HCT116 (cell line): ENCODE results near the gene SLC2A1. TPM values are rescaled to one million over a fixed set of nuclear protein-coding genes. Genes with fewer than 3 reads are reported as not detected.

ENCODE experiments used
- ATAC-seq: fragments of 200-7000 bp; cut with Tn5 transposase; 2 replicates; pipeline ENCODE4 v1.9.1; 2020; ENCODE audit warnings: mild to moderate bottlenecking, moderate library complexity
- BruUV-seq: library from RNA; stranded (reverse); fragments of 400-500 nt; replicated peaks from 2 replicates; lab custom pipeline; 2021; lab: Mats Ljungman, UMichigan
- CTCF ChIA-PET: fragments of 300-600 bp; sonication (Branson Sonifier 250); formaldehyde crosslinking; loops from one replicate; lab custom pipeline; 2021; ENCODE audit warnings: antibody characterized with exemption; lab: Charles Lee
- POLR2A ChIA-PET: fragments of 300-600, 350-600 bp; sonication (Branson Sonifier 250); formaldehyde crosslinking; loops from one replicate; lab custom pipeline; 2021; ENCODE audit warnings: antibody characterized with exemption; lab: Charles Lee
- RAD21 ChIA-PET, 2 experiments: fragments of 300-600 bp; sonication (Branson Sonifier 250); formaldehyde crosslinking; loops; one replicate each; lab custom pipeline; 2023; ENCODE audit warnings: low total read pairs in 2 of 2; ENCODE audit not compliant: uncharacterized antibody in 2 of 2, unreplicated experiment in 2 of 2, low non-redundant PET in 1 of 2; lab: Charles Lee
- DNase-seq: peaks from one replicate; pipeline ENCODE4 v3.0.0-alpha.2; 2010; ENCODE audit warnings: low read depth, low spot score
- H2AFZ ChIP-seq: fragments of 200-600 bp; shearing (Covaris generic), sonication (generic); 2 replicates; pipeline ENCODE4 v1.6.1; 2017; ENCODE audit warnings: low read depth, mixed run types, mixed read lengths, antibody characterized with exemption, low read length; ENCODE audit not compliant: poor library complexity, severe bottlenecking
- H3K27ac ChIP-seq: 2 replicates; pipeline ENCODE4 v1.5.1; 2012; ENCODE audit warnings: low read depth, low read length
- H3K27me3 ChIP-seq: fragments of 200-600 bp; sonication (generic); 2 replicates; pipeline ENCODE4 v1.6.1; 2016; ENCODE audit warnings: mixed run types, low read length, mixed read lengths; ENCODE audit not compliant: insufficient read depth
- H3K36me3 ChIP-seq, 2 experiments: fragments of 200-500 bp in 1 of 2; fragments of 200-600 bp in 1 of 2; sonication (Bioruptor generic) in 1 of 2; sonication (generic) in 1 of 2; 2 replicates each; pipeline versions ENCODE4 v1.5.1 to v1.6.1; 2014 to 2016; ENCODE audit warnings: low read length in 2 of 2, inconsistent platforms in 1 of 2, mixed read lengths in 1 of 2, mixed run types in 1 of 2; ENCODE audit not compliant: insufficient read depth in 2 of 2, control insufficient read depth in 1 of 2
- H3K4me1 ChIP-seq, 2 experiments: fragments of 200-600 bp in 1 of 2; sonication (generic) in 1 of 2; 2 replicates each; pipeline versions ENCODE4 v1.5.1 to v1.6.1; 2012 to 2017; ENCODE audit warnings: low read length in 2 of 2, inconsistent platforms in 1 of 2, mild to moderate bottlenecking in 1 of 2, mixed read lengths in 1 of 2, mixed run types in 1 of 2, moderate library complexity in 1 of 2; ENCODE audit not compliant: insufficient read depth in 2 of 2, control insufficient read depth in 1 of 2
- H3K4me2 ChIP-seq: fragments of 200-600 bp; sonication (generic); 2 replicates; pipeline ENCODE4 v1.6.1; 2017; ENCODE audit warnings: mixed run types, low read length, mixed read lengths
- H3K4me3 ChIP-seq, 2 experiments: fragments of 200-600 bp in 1 of 2; sonication (generic) in 1 of 2; replicated peaks in 1 of 2; 2 replicates each; pipeline ENCODE4 v1.5.1; 2011 to 2016; ENCODE audit warnings: low read length in 2 of 2, control low read depth in 1 of 2, low read depth in 1 of 2, mild to moderate bottlenecking in 1 of 2, mixed read lengths in 1 of 2, mixed run types in 1 of 2
- H3K79me2 ChIP-seq: fragments of 200-600 bp; sonication (generic); 2 replicates; pipeline ENCODE4 v1.6.1; 2017; ENCODE audit warnings: mild to moderate bottlenecking, mixed run types, low read length, moderate library complexity, mixed read lengths; ENCODE audit not compliant: insufficient read depth
- H3K9ac ChIP-seq: fragments of 200-600 bp; sonication (generic); 2 replicates; pipeline ENCODE4 v1.6.1; 2016; ENCODE audit warnings: low read length, mixed read lengths
- H3K9me2 ChIP-seq: fragments of 200-600 bp; sonication (generic), shearing (Covaris generic); 2 replicates; pipeline ENCODE4 v1.6.1; 2017; ENCODE audit warnings: mixed run types, mild to moderate bottlenecking, moderate library complexity; ENCODE audit not compliant: insufficient read depth
- H3K9me3 ChIP-seq, 2 experiments: fragments of 200-500 bp in 1 of 2; fragments of 200-600 bp in 1 of 2; sonication (Bioruptor generic) in 1 of 2; sonication (generic) in 1 of 2; 2 replicates each; pipeline ENCODE4 v1.6.1; 2014 to 2017; ENCODE audit warnings: low read length in 2 of 2, mixed read lengths in 2 of 2, inconsistent platforms in 1 of 2, low read depth in 1 of 2, mild to moderate bottlenecking in 1 of 2, mixed run types in 1 of 2, moderate library complexity in 1 of 2; ENCODE audit not compliant: control insufficient read depth in 1 of 2, insufficient read depth in 1 of 2
- H4K20me1 ChIP-seq: fragments of 200-600 bp; sonication (generic), shearing (Covaris generic); 2 replicates; pipeline ENCODE4 v1.6.1; 2017; ENCODE audit warnings: mixed run types, mild to moderate bottlenecking, moderate library complexity; ENCODE audit not compliant: insufficient read depth
- ATF3 ChIP-seq: IDR thresholded peaks from 2 replicates; pipeline ENCODE4 v1.6.1; 2012
- CBX3 ChIP-seq: IDR thresholded peaks from 2 replicates; pipeline ENCODE4 v1.6.1; 2012; ENCODE audit warnings: low read depth
- CEBPB ChIP-seq: IDR thresholded peaks from 2 replicates; pipeline ENCODE4 v1.6.1; 2012; ENCODE audit warnings: low read depth
- ELF1 ChIP-seq: IDR thresholded peaks from 2 replicates; pipeline ENCODE4 v1.6.1; 2012; ENCODE audit warnings: low read depth, borderline replicate concordance
- FOSL1 ChIP-seq: IDR thresholded peaks from 2 replicates; pipeline ENCODE4 v1.6.1; 2012; ENCODE audit warnings: low read depth
- POLR2AphosphoS5 ChIP-seq: IDR thresholded peaks from 2 replicates; pipeline ENCODE4 v1.6.1; 2011; ENCODE audit warnings: mild to moderate bottlenecking, low read depth, low read length, moderate library complexity
- REST ChIP-seq: IDR thresholded peaks from 2 replicates; pipeline ENCODE4 v1.6.1; 2012; ENCODE audit warnings: low read depth
- ZFX ChIP-seq: fragments of 450-650 bp; IDR thresholded peaks from 2 replicates; pipeline ENCODE4 v1.6.1; 2017
- ZNF274 ChIP-seq: fragments of 200-500 bp; sonication (Bioruptor generic); IDR thresholded peaks from 2 replicates; pipeline ENCODE4 v1.6.1; 2014; ENCODE audit warnings: mild to moderate bottlenecking, low read depth, low read length, inconsistent platforms
- intact Hi-C: fragments of 100-400 bp; cut with micrococcal nuclease; formaldehyde crosslinking; loops from 2 replicates; pipeline ENCODE4 v1.10.0; 2022
- total RNA-seq: library from RNA; stranded (reverse); gene quantifications from one replicate; pipeline ENCODE4 v1.2.1, GENCODE V29; 2021; ENCODE audit not compliant: unreplicated experiment
- TF ChIP-seq, protein P1 (sequence below): IDR thresholded peaks from 2 replicates; pipeline ENCODE4 v1.6.1; 2012
- TF ChIP-seq, protein P2 (sequence below): IDR thresholded peaks from 2 replicates; pipeline ENCODE4 v1.6.1; 2011; ENCODE audit warnings: mild to moderate bottlenecking, low read length, moderate library complexity; ENCODE audit not compliant: insufficient replicate concordance; ENCODE audit errors: extremely low read depth
- TF ChIP-seq, protein P3 (sequence below), 3 experiments: fragments of 200-600 bp in 1 of 3; sonication (generic) in 1 of 3; IDR thresholded peaks in 2 of 3; conservative IDR thresholded peaks in 1 of 3; 2 replicates each; pipeline ENCODE4 v1.5.1; 2012 to 2017; ENCODE audit warnings: low read depth in 2 of 3, low read length in 2 of 3, antibody characterized with exemption in 1 of 3, borderline replicate concordance in 1 of 3, control low read depth in 1 of 3, mild to moderate bottlenecking in 1 of 3, mixed read lengths in 1 of 3, mixed run types in 1 of 3, moderate library complexity in 1 of 3; ENCODE audit not compliant: insufficient read depth in 1 of 3

SLC2A1 gene
- total RNA-seq, 1 experiment from 2014 or later: 248 TPM

DNA sequence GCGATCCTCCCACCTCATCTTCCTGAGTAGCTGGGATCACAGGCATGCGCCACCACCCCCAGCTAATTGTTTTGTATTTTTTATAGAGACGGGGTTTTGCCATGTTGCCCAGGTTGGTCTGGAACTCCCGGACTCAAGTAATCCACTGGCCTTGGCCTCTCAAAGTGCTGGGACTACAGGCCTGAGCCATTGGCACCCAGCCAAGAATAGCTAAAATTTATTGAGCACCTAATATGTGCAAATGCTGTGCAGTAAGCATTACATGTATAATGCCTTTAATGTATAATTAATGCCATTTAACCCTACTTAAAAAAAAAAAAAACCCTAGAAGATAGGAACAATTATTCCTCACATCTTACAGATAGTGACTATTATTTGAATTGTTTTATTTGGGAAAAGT is 69.4 kb downstream of the SLC2A1 start:
- no peak overlapping the region for H3K9ac ChIP-seq
- BruUV-seq: no TSS peak
- H3K27me3 ChIP-seq: no peaks in the 10 kb centered on the region
- POLR2A ChIA-PET: interaction anchor here (0.6 kb wide), 1 partner anchor 35 kb away, joined by 5 read pairs; no protein-coding TSS in a partner anchor
- no peak overlapping the region for H2AFZ ChIP-seq
- H3K79me2 ChIP-seq: no peaks in the 10 kb centered on the region
- no peak for DNase-seq
- CTCF ChIA-PET: no interaction called here
- TF ChIP-seq POLR2AphosphoS5: no peak
- TF ChIP-seq REST: no peak
- TF ChIP-seq, protein P1, sequence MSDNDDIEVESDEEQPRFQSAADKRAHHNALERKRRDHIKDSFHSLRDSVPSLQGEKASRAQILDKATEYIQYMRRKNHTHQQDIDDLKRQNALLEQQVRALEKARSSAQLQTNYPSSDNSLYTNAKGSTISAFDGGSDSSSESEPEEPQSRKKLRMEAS: no peak
- TF ChIP-seq ZFX: no peak
- TF ChIP-seq, protein P2, sequence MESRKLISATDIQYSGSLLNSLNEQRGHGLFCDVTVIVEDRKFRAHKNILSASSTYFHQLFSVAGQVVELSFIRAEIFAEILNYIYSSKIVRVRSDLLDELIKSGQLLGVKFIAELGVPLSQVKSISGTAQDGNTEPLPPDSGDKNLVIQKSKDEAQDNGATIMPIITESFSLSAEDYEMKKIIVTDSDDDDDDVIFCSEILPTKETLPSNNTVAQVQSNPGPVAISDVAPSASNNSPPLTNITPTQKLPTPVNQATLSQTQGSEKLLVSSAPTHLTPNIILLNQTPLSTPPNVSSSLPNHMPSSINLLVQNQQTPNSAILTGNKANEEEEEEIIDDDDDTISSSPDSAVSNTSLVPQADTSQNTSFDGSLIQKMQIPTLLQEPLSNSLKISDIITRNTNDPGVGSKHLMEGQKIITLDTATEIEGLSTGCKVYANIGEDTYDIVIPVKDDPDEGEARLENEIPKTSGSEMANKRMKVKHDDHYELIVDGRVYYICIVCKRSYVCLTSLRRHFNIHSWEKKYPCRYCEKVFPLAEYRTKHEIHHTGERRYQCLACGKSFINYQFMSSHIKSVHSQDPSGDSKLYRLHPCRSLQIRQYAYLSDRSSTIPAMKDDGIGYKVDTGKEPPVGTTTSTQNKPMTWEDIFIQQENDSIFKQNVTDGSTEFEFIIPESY: no peak
- no peak for TF ChIP-seq ELF1
- TF ChIP-seq ZNF274: no peak
- TF ChIP-seq, protein P3, sequence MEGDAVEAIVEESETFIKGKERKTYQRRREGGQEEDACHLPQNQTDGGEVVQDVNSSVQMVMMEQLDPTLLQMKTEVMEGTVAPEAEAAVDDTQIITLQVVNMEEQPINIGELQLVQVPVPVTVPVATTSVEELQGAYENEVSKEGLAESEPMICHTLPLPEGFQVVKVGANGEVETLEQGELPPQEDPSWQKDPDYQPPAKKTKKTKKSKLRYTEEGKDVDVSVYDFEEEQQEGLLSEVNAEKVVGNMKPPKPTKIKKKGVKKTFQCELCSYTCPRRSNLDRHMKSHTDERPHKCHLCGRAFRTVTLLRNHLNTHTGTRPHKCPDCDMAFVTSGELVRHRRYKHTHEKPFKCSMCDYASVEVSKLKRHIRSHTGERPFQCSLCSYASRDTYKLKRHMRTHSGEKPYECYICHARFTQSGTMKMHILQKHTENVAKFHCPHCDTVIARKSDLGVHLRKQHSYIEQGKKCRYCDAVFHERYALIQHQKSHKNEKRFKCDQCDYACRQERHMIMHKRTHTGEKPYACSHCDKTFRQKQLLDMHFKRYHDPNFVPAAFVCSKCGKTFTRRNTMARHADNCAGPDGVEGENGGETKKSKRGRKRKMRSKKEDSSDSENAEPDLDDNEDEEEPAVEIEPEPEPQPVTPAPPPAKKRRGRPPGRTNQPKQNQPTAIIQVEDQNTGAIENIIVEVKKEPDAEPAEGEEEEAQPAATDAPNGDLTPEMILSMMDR (IDR thresholded peaks at IDR 0.05 in 2 of 3, conservative IDR thresholded peaks at IDR 0.05 in 1 of 3; ENCODE audit: borderline replicate concordance in 1 of 3, insufficient read depth in 1 of 3, low read depth in 2 of 3, low read length in 2 of 3): no peak
- TF ChIP-seq CBX3: no peak
- TF ChIP-seq CEBPB: no peak
- no peak for TF ChIP-seq FOSL1
- no peak for TF ChIP-seq ATF3
- TF ChIP-seq, all 23 proteins: peak for 0
- H3K4me3 ChIP-seq: no peak overlapping the region
- RAD21 ChIA-PET: no interaction called here
- no peak for ATAC-seq
- no peaks in the 10 kb centered on the region for H3K36me3 ChIP-seq
- H3K4me2 ChIP-seq: no peak overlapping the region
- no peaks in the 10 kb centered on the region for H3K4me1 ChIP-seq
- H3K9me3 ChIP-seq: no peaks in the 10 kb centered on the region
- no peak overlapping the region for H3K27ac ChIP-seq
- no peaks in the 10 kb centered on the region for H3K9me2 ChIP-seq
- intact Hi-C loops: no loop called here
- no peaks in the 10 kb centered on the region for H4K20me1 ChIP-seq
